ENCODE results near the gene HOXA10. TPM values are rescaled to one million over a fixed set of nuclear protein-coding genes. Genes with fewer than 3 reads are reported as not detected.
A peak's percentile ranks its signal among the peaks of the same experiment; 100 is the strongest.

Gene HOXA10
- total and polyA plus RNA-seq, 4 donors: 0.03 to 0.70 (median 0.13) TPM

- TF ChIP-seq HNF4A (conservative IDR thresholded peaks at IDR 0.05) (peak; percentile 7 to 37), FOXA2 (IDR thresholded peaks at IDR 0.05) (no peak), RXRA (IDR thresholded peaks at IDR 0.05) (no peak)
These were observed 22.2 kb upstream of the HOXA10 start (continued) for GRCh38 chr7:27196287-27196767.

GRCh38 chr7:27194686-27195379 lies 20.7 kb upstream of the HOXA10 start:
- peaks cover 9 to 50% (median 27%) of the 10 kb centered on the region in 4 donors for H3K27me3 ChIP-seq (ENCODE audit: control insufficient read depth in 4 of 4, insufficient read depth in 4 of 4, low read length in 3 of 4)
- TF ChIP-seq REST (IDR thresholded peaks at IDR 0.05) (no peak), YY1 (IDR thresholded peaks at IDR 0.05) (no peak)
- H3K9ac ChIP-seq (ENCODE audit: low read depth in 1 of 2, low read length in 2 of 2): no peak overlapping the region
- peaks cover 0 to 10% (median under 1%) of the 10 kb centered on the region in 4 donors for H3K9me3 ChIP-seq (ENCODE audit: control insufficient read depth in 4 of 4, low read length in 3 of 4)
- no peaks in the 10 kb centered on the region for H3K36me3 ChIP-seq (ENCODE audit: control insufficient read depth in 4 of 4, insufficient read depth in 3 of 4, low read depth in 1 of 4, low read length in 3 of 4)
- no peak overlapping the region for H3K27ac ChIP-seq (ENCODE audit: low read depth in 1 of 2, low read length in 2 of 2)
- 24% methylated on average over 9 of the region's 9 CpGs for WGBS
- no peak overlapping the region for H3K4me3 ChIP-seq (ENCODE audit: low read depth in 1 of 3, low read length in 3 of 3)
- DNase-seq (ENCODE audit: low spot score): no peak
- peaks cover 10 to 26% (median 20%) of the 10 kb centered on the region in 4 donors for H3K4me1 ChIP-seq (ENCODE audit: control insufficient read depth in 4 of 4, insufficient read depth in 4 of 4, low read length in 3 of 4)

GRCh38 chr7:27194002-27194352 lies 19.9 kb upstream of the HOXA10 start:
- Histone ChIP-seq H3K4me3 (ENCODE audit: low read depth in 1 of 3, low read length in 3 of 3) (no peak overlapping the region), H3K36me3 (ENCODE audit: control insufficient read depth in 4 of 4, insufficient read depth in 3 of 4, low read depth in 1 of 4, low read length in 3 of 4) (no peaks in the 10 kb centered on the region), H3K27ac (ENCODE audit: low read depth in 1 of 2, low read length in 2 of 2) (no peak overlapping the region), H3K9me3 (ENCODE audit: control insufficient read depth in 4 of 4, low read length in 3 of 4) (peaks cover 0 to 7% (median under 1%) of the 10 kb centered on the region in 4 donors), H3K4me1 (ENCODE audit: control insufficient read depth in 4 of 4, insufficient read depth in 4 of 4, low read length in 3 of 4) (peaks cover 8 to 21% (median 14%) of the 10 kb centered on the region in 4 donors), H3K9ac (ENCODE audit: low read depth in 1 of 2, low read length in 2 of 2) (no peak overlapping the region), H3K27me3 (ENCODE audit: control insufficient read depth in 4 of 4, insufficient read depth in 4 of 4, low read length in 3 of 4) (peaks cover 4 to 53% (median 28%) of the 10 kb centered on the region in 4 donors)
- 24% methylated on average over 2 of the region's 2 CpGs for WGBS
- no peak for DNase-seq (ENCODE audit: low spot score)
- TF ChIP-seq FOXA2 (IDR thresholded peaks at IDR 0.05) (no peak), ZBTB33 (IDR thresholded peaks at IDR 0.05) (no peak), REST (IDR thresholded peaks at IDR 0.05) (no peak), SP1 (IDR thresholded peaks at IDR 0.05) (no peak), EGR1 (IDR thresholded peaks at IDR 0.05; ENCODE audit: low read depth in 2 of 2) (no peak), RAD21 (IDR thresholded peaks at IDR 0.05) (no peak), ATF3 (IDR thresholded peaks at IDR 0.05) (no peak), JUND (IDR thresholded peaks at IDR 0.05) (no peak), YY1 (IDR thresholded peaks at IDR 0.05) (no peak), FOXA1 (IDR thresholded peaks at IDR 0.05) (no peak), HNF4G (IDR thresholded peaks at IDR 0.05) (no peak)
